Measurements from ENCODE around the gene ADPRH. TPM values are rescaled to one million over a fixed set of nuclear protein-coding genes. Genes with fewer than 3 reads are reported as not detected.
A peak's percentile ranks its signal among the peaks of the same experiment; 100 is the strongest.

Gene ADPRH
- total RNA-seq, 1 donor from 2014 or later, result 4.6 TPM

GRCh38 chr3:119628816-119629445 lies 49.6 kb downstream of the ADPRH start:
- H3K36me3 Mint-ChIP-seq (ENCODE audit: low read depth), result peaks cover 2% of the 10 kb centered on the region
- intact Hi-C loops (cut with micrococcal nuclease), result loop anchor here (1.0 to 2.0 kb wide), 2 partner anchors 10 to 48 kb away; partner anchors contain the start of gene COX17
- H3K9me3 Mint-ChIP-seq, result no peaks in the 10 kb centered on the region
- peak overlapping the region; percentile 8 for H3K4me3 Mint-ChIP-seq
- peaks cover 2% of the 10 kb centered on the region for H3K27me3 Mint-ChIP-seq (ENCODE audit: insufficient read depth)
- peaks cover 41% of the 10 kb centered on the region for H3K4me1 Mint-ChIP-seq (ENCODE audit: low read depth)
- no peak for DNase-seq (ENCODE audit: low spot score)
- no peak overlapping the region for H3K27ac Mint-ChIP-seq

GRCh38 chr3:119630128-119630879 lies 51.0 kb downstream of the ADPRH start:
- intact Hi-C loops (cut with micrococcal nuclease), result no loop called here
- H3K4me3 Mint-ChIP-seq, result no peak overlapping the region
- peaks cover 2% of the 10 kb centered on the region for H3K27me3 Mint-ChIP-seq (ENCODE audit: insufficient read depth)
- H3K4me1 Mint-ChIP-seq (ENCODE audit: low read depth), result peaks cover 41% of the 10 kb centered on the region
- no peak for DNase-seq (ENCODE audit: low spot score)
- H3K36me3 Mint-ChIP-seq (ENCODE audit: low read depth), result peaks cover 2% of the 10 kb centered on the region
- H3K27ac Mint-ChIP-seq, result no peak overlapping the region
- no peaks in the 10 kb centered on the region for H3K9me3 Mint-ChIP-seq

GRCh38 chr3:119630880-119631329 lies 51.6 kb downstream of the ADPRH start:
- intact Hi-C loops (cut with micrococcal nuclease), result no loop called here
- Mint-ChIP-seq H3K4me3 (no peak overlapping the region), H3K9me3 (no peaks in the 10 kb centered on the region), H3K4me1 (ENCODE audit: low read depth) (peaks cover 42% of the 10 kb centered on the region), H3K27me3 (ENCODE audit: insufficient read depth) (peaks cover 2% of the 10 kb centered on the region), H3K27ac (no peak overlapping the region), H3K36me3 (ENCODE audit: low read depth) (peaks cover 2% of the 10 kb centered on the region)
- DNase-seq (ENCODE audit: low spot score), result no peak

- Mint-ChIP-seq H3K4me1 (ENCODE audit: low read depth) (peaks cover 44% of the 10 kb centered on the region), H3K9me3 (no peaks in the 10 kb centered on the region), H3K27ac (no peak overlapping the region), H3K4me3 (no peak overlapping the region), H3K36me3 (ENCODE audit: low read depth) (peaks cover 4% of the 10 kb centered on the region), H3K27me3 (ENCODE audit: insufficient read depth) (peaks cover 2% of the 10 kb centered on the region)
- intact Hi-C loops (cut with micrococcal nuclease), result no loop called here
- DNase-seq (ENCODE audit: low spot score), result no peak
These were observed 52.2 kb downstream of the ADPRH start for GRCh38 chr3:119631516-119631915.

GRCh38 chr3:119632216-119632615 lies 52.9 kb downstream of the ADPRH start:
- Mint-ChIP-seq H3K27ac (no peak overlapping the region), H3K36me3 (ENCODE audit: low read depth) (peaks cover 4% of the 10 kb centered on the region), H3K27me3 (ENCODE audit: insufficient read depth) (peaks cover 2% of the 10 kb centered on the region), H3K4me1 (ENCODE audit: low read depth) (peaks cover 39% of the 10 kb centered on the region), H3K9me3 (no peaks in the 10 kb centered on the region), H3K4me3 (no peak overlapping the region)
- intact Hi-C loops (cut with micrococcal nuclease), result no loop called here
- no peak for DNase-seq (ENCODE audit: low spot score)

GRCh38 chr3:119632829-119633228 lies 53.5 kb downstream of the ADPRH start:
- H3K27me3 Mint-ChIP-seq (ENCODE audit: insufficient read depth), result peaks cover 2% of the 10 kb centered on the region
- H3K36me3 Mint-ChIP-seq (ENCODE audit: low read depth), result peaks cover 2% of the 10 kb centered on the region
- no peak overlapping the region for H3K27ac Mint-ChIP-seq
- H3K4me3 Mint-ChIP-seq, result no peak overlapping the region
- peaks cover 37% of the 10 kb centered on the region for H3K4me1 Mint-ChIP-seq (ENCODE audit: low read depth)
- intact Hi-C loops (cut with micrococcal nuclease), result no loop called here
- DNase-seq (ENCODE audit: low spot score), result no peak
- no peaks in the 10 kb centered on the region for H3K9me3 Mint-ChIP-seq

- peaks cover 2% of the 10 kb centered on the region for H3K27me3 Mint-ChIP-seq (ENCODE audit: insufficient read depth)
- no peak overlapping the region for H3K27ac Mint-ChIP-seq
- peaks cover 5% of the 10 kb centered on the region for H3K36me3 Mint-ChIP-seq (ENCODE audit: low read depth)
- DNase-seq (ENCODE audit: low spot score), result no peak
- intact Hi-C loops (cut with micrococcal nuclease), result no loop called here
- H3K4me3 Mint-ChIP-seq, result no peak overlapping the region
- H3K4me1 Mint-ChIP-seq (ENCODE audit: low read depth), result peaks cover 43% of the 10 kb centered on the region
- H3K9me3 Mint-ChIP-seq, result peaks cover 5% of the 10 kb centered on the region
These were observed 56.4 kb downstream of the ADPRH start for GRCh38 chr3:119635719-119636118.

- Mint-ChIP-seq H3K4me1 (ENCODE audit: low read depth) (peaks cover 39% of the 10 kb centered on the region), H3K27ac (peak overlapping the region; percentile 49), H3K9me3 (peaks cover 5% of the 10 kb centered on the region), H3K4me3 (no peak overlapping the region), H3K27me3 (ENCODE audit: insufficient read depth) (peaks cover 2% of the 10 kb centered on the region), H3K36me3 (ENCODE audit: low read depth) (peaks cover 5% of the 10 kb centered on the region)
- intact Hi-C loops (cut with micrococcal nuclease), result no loop called here
- no peak for DNase-seq (ENCODE audit: low spot score)
These were observed 57.0 kb downstream of the ADPRH start for GRCh38 chr3:119636249-119636648.

- peak overlapping the region; percentile 42 for H3K27ac Mint-ChIP-seq
- H3K4me1 Mint-ChIP-seq (ENCODE audit: low read depth), result peaks cover 39% of the 10 kb centered on the region
- intact Hi-C loops (cut with micrococcal nuclease), result no loop called here
- DNase-seq (ENCODE audit: low spot score), result no peak
- peaks cover 5% of the 10 kb centered on the region for H3K9me3 Mint-ChIP-seq
- H3K36me3 Mint-ChIP-seq (ENCODE audit: low read depth), result peaks cover 5% of the 10 kb centered on the region
- no peak overlapping the region for H3K4me3 Mint-ChIP-seq
- H3K27me3 Mint-ChIP-seq (ENCODE audit: insufficient read depth), result peaks cover 2% of the 10 kb centered on the region
These were observed 57.8 kb downstream of the ADPRH start for GRCh38 chr3:119636891-119637611.

- peaks cover 5% of the 10 kb centered on the region for H3K36me3 Mint-ChIP-seq (ENCODE audit: low read depth)
- no peak for DNase-seq (ENCODE audit: low spot score)
- intact Hi-C loops (cut with micrococcal nuclease), result loop anchor here (1.0 to 2.0 kb wide), 9 partner anchors 13 to 707 kb away; partner anchors contain the start of genes B4GALT4 and CD80
These were observed 58.6 kb downstream of the ADPRH start for GRCh38 chr3:119637679-119638477.

More at GRCh38 chr3:119637679-119638477, 58.6 kb downstream of the ADPRH start:
- Mint-ChIP-seq H3K4me3 (peak overlapping the region; percentile 47), H3K9me3 (peaks cover 5% of the 10 kb centered on the region), H3K27me3 (ENCODE audit: insufficient read depth) (peaks cover under 1% of the 10 kb centered on the region), H3K27ac (peak overlapping the region; percentile 89), H3K4me1 (ENCODE audit: low read depth) (peaks cover 45% of the 10 kb centered on the region)
